ENCODE measurements around the gene CA6. TPM values are rescaled to one million over a fixed set of nuclear protein-coding genes. Genes with fewer than 3 reads are reported as not detected.
"Not testable (repeated sequence)": the region's sequence is repeated elsewhere in the genome, so short reads cannot be mapped to it uniquely, and the experiment has no call there.

Gene CA6
- total RNA-seq, 1 donor = not detected

DNA sequence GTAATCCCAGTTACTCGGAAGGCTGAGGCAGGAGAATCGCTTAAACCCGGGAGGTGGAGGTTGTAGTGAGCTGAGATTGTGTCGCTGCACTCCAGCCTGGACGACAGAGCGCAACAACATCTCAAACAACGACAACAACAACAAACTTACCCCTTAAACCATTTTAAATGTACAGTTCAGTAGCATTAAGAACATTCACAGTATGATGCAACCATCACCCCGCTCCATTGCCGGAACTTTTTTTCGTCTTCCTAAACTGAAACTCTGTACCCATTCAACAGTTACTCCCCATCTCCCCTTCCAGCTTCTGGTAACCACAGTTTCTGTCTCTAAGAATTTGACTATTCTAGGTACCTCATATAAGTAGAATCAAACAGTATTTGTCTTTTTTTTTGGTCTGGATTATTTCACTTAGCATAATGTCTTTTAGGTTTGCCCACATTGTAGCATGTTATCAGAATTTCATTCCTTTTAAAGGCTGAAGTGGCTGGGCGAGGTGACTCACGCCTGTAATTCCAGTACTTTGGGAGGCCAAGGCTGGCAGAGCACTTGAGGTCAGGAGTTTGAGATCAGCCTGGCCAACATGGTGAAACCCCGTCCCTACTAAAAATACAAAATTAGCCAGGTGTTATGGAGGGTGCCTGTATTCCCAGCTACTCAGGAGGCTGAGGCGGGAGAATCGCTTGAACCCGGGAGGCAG lies 19.6 kb downstream of the CA6 start:
- H3K4me2 ChIP-seq (ENCODE audit: insufficient read depth, low read length) = no peak overlapping the region
- H3K79me2 ChIP-seq (ENCODE audit: insufficient read depth, low read length) = no peaks in the 10 kb centered on the region
- H3K36me3 ChIP-seq (ENCODE audit: insufficient read depth, low read length) = no peaks in the 10 kb centered on the region
- TF ChIP-seq, protein P1, sequence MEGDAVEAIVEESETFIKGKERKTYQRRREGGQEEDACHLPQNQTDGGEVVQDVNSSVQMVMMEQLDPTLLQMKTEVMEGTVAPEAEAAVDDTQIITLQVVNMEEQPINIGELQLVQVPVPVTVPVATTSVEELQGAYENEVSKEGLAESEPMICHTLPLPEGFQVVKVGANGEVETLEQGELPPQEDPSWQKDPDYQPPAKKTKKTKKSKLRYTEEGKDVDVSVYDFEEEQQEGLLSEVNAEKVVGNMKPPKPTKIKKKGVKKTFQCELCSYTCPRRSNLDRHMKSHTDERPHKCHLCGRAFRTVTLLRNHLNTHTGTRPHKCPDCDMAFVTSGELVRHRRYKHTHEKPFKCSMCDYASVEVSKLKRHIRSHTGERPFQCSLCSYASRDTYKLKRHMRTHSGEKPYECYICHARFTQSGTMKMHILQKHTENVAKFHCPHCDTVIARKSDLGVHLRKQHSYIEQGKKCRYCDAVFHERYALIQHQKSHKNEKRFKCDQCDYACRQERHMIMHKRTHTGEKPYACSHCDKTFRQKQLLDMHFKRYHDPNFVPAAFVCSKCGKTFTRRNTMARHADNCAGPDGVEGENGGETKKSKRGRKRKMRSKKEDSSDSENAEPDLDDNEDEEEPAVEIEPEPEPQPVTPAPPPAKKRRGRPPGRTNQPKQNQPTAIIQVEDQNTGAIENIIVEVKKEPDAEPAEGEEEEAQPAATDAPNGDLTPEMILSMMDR (IDR thresholded peaks at IDR 0.05; ENCODE audit: extremely low read depth, low read depth, low read length) = no peak
- H3K4me3 ChIP-seq (ENCODE audit: insufficient read depth, low read length) = no peak overlapping the region
- no peaks in the 10 kb centered on the region for H3K4me1 ChIP-seq (ENCODE audit: insufficient read depth, low read length)
- DNase-seq (ENCODE audit: insufficient read length, low spot score, missing footprints) = no peak
- H4K20me1 ChIP-seq (ENCODE audit: insufficient read depth, low read length) = no peaks in the 10 kb centered on the region
- no peaks in the 10 kb centered on the region for H3K9me3 ChIP-seq (ENCODE audit: low read depth, low read length)
- H3K27me3 ChIP-seq (ENCODE audit: insufficient read depth, low read length) = peaks cover 10% of the 10 kb centered on the region
- H2AFZ ChIP-seq (ENCODE audit: low read length) = no peak overlapping the region
- H3K27ac ChIP-seq (ENCODE audit: low read depth, low read length) = no peak overlapping the region

DNA sequence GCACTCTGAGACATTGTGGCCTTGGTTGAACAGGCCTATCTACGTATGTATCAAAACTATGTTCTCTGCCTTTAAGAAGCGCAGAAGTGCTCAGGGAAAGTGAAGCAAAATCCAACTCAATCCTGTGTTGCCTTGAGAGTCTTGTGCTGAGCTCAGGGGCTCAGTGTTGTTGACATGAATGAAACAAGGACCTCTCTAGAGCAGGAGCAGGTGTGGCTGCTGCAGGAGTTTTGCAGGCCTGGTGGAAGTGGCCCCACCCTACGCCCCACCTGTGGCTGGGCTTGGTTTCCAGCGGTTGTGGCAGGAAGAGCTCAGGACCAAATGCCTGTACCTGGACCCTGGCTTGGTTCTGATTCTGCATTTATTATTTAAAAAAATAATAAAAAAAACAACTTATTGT lies 20.9 kb downstream of the CA6 start:
- Histone ChIP-seq H3K36me3 (ENCODE audit: insufficient read depth, low read length) (no peaks in the 10 kb centered on the region), H3K4me2 (ENCODE audit: insufficient read depth, low read length) (no peak overlapping the region), H2AFZ (ENCODE audit: low read length) (no peak overlapping the region), H3K79me2 (ENCODE audit: insufficient read depth, low read length) (no peaks in the 10 kb centered on the region), H3K4me1 (ENCODE audit: insufficient read depth, low read length) (no peaks in the 10 kb centered on the region), H4K20me1 (ENCODE audit: insufficient read depth, low read length) (no peaks in the 10 kb centered on the region), H3K27ac (ENCODE audit: low read depth, low read length) (no peak overlapping the region), H3K9me3 (ENCODE audit: low read depth, low read length) (no peaks in the 10 kb centered on the region), H3K4me3 (ENCODE audit: insufficient read depth, low read length) (no peak overlapping the region), H3K27me3 (ENCODE audit: insufficient read depth, low read length) (peaks cover under 1% of the 10 kb centered on the region)
- peak; percentile 65 for DNase-seq (ENCODE audit: insufficient read length, low spot score, missing footprints)
- TF ChIP-seq, protein P1 (IDR thresholded peaks at IDR 0.05; ENCODE audit: extremely low read depth, low read depth, low read length) = no peak

DNA sequence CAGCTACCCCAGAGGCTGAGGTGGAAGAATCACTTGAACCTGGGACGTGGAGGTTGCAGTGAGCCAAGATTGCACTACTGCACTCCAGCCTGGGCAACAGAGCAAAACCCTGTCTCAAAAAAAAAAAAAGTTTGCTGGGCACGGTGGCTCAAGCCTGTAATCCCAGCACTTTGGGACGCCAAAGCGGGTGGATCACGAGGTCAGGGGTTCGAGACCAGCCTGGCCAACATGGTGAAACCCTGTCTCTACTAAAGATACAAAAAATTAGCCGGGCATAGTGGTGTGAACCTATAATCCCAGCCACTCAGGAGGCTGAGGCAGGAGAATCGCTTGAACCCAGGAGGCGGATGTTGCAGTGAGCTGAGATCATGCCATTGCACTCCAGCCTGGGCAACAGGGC lies 23.2 kb downstream of the CA6 start:
- H2AFZ ChIP-seq (ENCODE audit: low read length); H4K20me1 ChIP-seq (ENCODE audit: insufficient read depth, low read length): not testable (repeated sequence)

DNA sequence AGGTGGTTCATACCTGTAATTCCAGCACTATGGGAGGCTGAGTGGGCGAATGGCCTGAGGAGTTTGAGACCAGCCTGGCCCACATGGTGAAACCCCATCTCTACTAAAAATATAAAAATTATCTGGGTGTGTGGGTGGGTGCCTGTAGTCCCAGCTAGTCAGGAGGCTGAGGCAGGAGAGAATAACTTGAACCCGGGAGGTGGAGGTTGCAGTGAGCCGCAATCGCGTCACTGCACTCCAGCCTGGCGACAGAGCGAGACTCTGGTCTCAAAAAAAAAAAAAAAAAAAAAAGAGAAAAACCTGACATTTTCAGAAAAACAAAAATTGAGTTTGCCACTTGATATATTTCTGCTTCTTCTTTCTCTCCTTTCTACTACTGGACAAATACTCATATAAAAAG lies 24.3 kb downstream of the CA6 start:
- H3K4me3 ChIP-seq (ENCODE audit: insufficient read depth, low read length) = no peak overlapping the region
- no peaks in the 10 kb centered on the region for H3K4me1 ChIP-seq (ENCODE audit: insufficient read depth, low read length)
- H3K27ac ChIP-seq (ENCODE audit: low read depth, low read length) = no peak overlapping the region
- H3K79me2 ChIP-seq (ENCODE audit: insufficient read depth, low read length) = no peaks in the 10 kb centered on the region
- H3K27me3 ChIP-seq (ENCODE audit: insufficient read depth, low read length) = no peaks in the 10 kb centered on the region
- no peaks in the 10 kb centered on the region for H3K9me3 ChIP-seq (ENCODE audit: low read depth, low read length)
- TF ChIP-seq, protein P1 (IDR thresholded peaks at IDR 0.05; ENCODE audit: extremely low read depth, low read depth, low read length) = no peak
- H3K36me3 ChIP-seq (ENCODE audit: insufficient read depth, low read length) = no peaks in the 10 kb centered on the region
- no peak overlapping the region for H3K4me2 ChIP-seq (ENCODE audit: insufficient read depth, low read length)
- no peak for DNase-seq (ENCODE audit: insufficient read length, low spot score, missing footprints)
- no peak overlapping the region for H2AFZ ChIP-seq (ENCODE audit: low read length)
- no peaks in the 10 kb centered on the region for H4K20me1 ChIP-seq (ENCODE audit: insufficient read depth, low read length)

More for the DNA sequence above, 23.2 kb downstream of the CA6 start:
- H3K9me3 ChIP-seq (ENCODE audit: low read depth, low read length); H3K79me2 ChIP-seq (ENCODE audit: insufficient read depth, low read length); DNase-seq (ENCODE audit: insufficient read length, low spot score, missing footprints); H3K27ac ChIP-seq (ENCODE audit: low read depth, low read length); H3K4me2 ChIP-seq (ENCODE audit: insufficient read depth, low read length); H3K36me3 ChIP-seq (ENCODE audit: insufficient read depth, low read length); H3K4me1 ChIP-seq (ENCODE audit: insufficient read depth, low read length); H3K4me3 ChIP-seq (ENCODE audit: insufficient read depth, low read length); H3K27me3 ChIP-seq (ENCODE audit: insufficient read depth, low read length): not testable (repeated sequence)

Measured in osteoblast (primary cell).